ENCODE data around the gene DELE1.

GRCh38 chr5:141957367-141957996 is 33.8 kb downstream of the DELE1 start:
- TF ChIP-seq, protein P1, sequence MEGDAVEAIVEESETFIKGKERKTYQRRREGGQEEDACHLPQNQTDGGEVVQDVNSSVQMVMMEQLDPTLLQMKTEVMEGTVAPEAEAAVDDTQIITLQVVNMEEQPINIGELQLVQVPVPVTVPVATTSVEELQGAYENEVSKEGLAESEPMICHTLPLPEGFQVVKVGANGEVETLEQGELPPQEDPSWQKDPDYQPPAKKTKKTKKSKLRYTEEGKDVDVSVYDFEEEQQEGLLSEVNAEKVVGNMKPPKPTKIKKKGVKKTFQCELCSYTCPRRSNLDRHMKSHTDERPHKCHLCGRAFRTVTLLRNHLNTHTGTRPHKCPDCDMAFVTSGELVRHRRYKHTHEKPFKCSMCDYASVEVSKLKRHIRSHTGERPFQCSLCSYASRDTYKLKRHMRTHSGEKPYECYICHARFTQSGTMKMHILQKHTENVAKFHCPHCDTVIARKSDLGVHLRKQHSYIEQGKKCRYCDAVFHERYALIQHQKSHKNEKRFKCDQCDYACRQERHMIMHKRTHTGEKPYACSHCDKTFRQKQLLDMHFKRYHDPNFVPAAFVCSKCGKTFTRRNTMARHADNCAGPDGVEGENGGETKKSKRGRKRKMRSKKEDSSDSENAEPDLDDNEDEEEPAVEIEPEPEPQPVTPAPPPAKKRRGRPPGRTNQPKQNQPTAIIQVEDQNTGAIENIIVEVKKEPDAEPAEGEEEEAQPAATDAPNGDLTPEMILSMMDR (tag by site-specific recombination; IDR thresholded peaks at IDR 0.05): no peak
- TF ChIP-seq ZNF221 (tag by site-specific recombination; IDR thresholded peaks at IDR 0.05; ENCODE audit: borderline replicate concordance): no peak
- no peak for TF ChIP-seq ZNF473 (tag by site-specific recombination; IDR thresholded peaks at IDR 0.05)
- TF ChIP-seq AEBP2 (tag by site-specific recombination; IDR thresholded peaks at IDR 0.05; ENCODE audit: borderline replicate concordance): no peak
- TF ChIP-seq, protein P2, sequence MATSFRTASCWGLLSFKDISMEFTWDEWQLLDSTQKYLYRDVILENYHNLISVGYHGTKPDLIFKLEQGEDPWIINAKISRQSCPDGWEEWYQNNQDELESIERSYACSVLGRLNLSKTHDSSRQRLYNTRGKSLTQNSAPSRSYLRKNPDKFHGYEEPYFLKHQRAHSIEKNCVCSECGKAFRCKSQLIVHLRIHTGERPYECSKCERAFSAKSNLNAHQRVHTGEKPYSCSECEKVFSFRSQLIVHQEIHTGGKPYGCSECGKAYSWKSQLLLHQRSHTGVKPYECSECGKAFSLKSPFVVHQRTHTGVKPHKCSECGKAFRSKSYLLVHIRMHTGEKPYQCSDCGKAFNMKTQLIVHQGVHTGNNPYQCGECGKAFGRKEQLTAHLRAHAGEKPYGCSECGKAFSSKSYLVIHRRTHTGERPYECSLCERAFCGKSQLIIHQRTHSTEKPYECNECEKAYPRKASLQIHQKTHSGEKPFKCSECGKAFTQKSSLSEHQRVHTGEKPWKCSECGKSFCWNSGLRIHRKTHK (tag by site-specific recombination; IDR thresholded peaks at IDR 0.05): no peak

Data from HEK293 (cell line).